SK-N-SH treated with all-trans-retinoic acid at 6 μM for 48 hours (cell line): ENCODE results near the gene LY6G6C.

Experiments
- ATAC-seq: fragments of 200-7000 bp; cut with Tn5 transposase; 3 replicates; pipeline ENCODE4 v1.9.1; 2020; ENCODE audit warnings: mild to moderate bottlenecking, moderate library complexity
- ARNTL ChIP-seq: fragments of 450-650 bp; formaldehyde crosslinking; IDR thresholded peaks from 2 replicates; pipeline ENCODE4 v1.5.0; 2020; ENCODE audit warnings: low read depth, mild to moderate bottlenecking, moderate library complexity, borderline replicate concordance
- CREB5 ChIP-seq: fragments of 250-450 bp; sonication (Bioruptor Pico); IDR thresholded peaks from 2 replicates; pipeline ENCODE4 v1.5.1; 2020; ENCODE audit warnings: low read depth, mild to moderate bottlenecking, moderate library complexity
- CSDC2 ChIP-seq: fragments of 250-450 bp; sonication (Bioruptor Pico); IDR thresholded peaks from 2 replicates; pipeline ENCODE4 v1.5.0; 2020; ENCODE audit warnings: mild to moderate bottlenecking, moderate library complexity
- CSRNP3 ChIP-seq: fragments of 250-450 bp; sonication (Bioruptor Pico); IDR thresholded peaks from 2 replicates; pipeline ENCODE4 v1.5.1; 2021; ENCODE audit warnings: mild to moderate bottlenecking, moderate library complexity
- ESRRG ChIP-seq: fragments of 250-450 bp; sonication (Bioruptor Pico); IDR thresholded peaks from 2 replicates; pipeline ENCODE4 v1.6.1; 2021; ENCODE audit warnings: mild to moderate bottlenecking
- GLIS3 ChIP-seq: fragments of 250-450 bp; sonication (Bioruptor Pico); IDR thresholded peaks from 2 replicates; pipeline ENCODE4 v1.5.0; 2020; ENCODE audit warnings: mild to moderate bottlenecking, moderate library complexity
- ISL1 ChIP-seq: fragments of 250-450 bp; sonication (Bioruptor Pico); IDR thresholded peaks from 2 replicates; pipeline ENCODE4 v2.1.2; 2022; ENCODE audit warnings: mild to moderate bottlenecking, moderate library complexity
- OSR1 ChIP-seq: fragments of 250-450 bp; sonication (Bioruptor Pico); IDR thresholded peaks from 2 replicates; pipeline ENCODE4 v1.8.0; 2022; ENCODE audit warnings: moderate library complexity, mild to moderate bottlenecking, inconsistent platforms
- PATZ1 ChIP-seq: fragments of 250-450 bp; sonication (Bioruptor Pico); IDR thresholded peaks from 2 replicates; pipeline ENCODE4 v1.8.0; 2020; ENCODE audit warnings: mild to moderate bottlenecking, moderate library complexity, borderline replicate concordance
- POU6F1 ChIP-seq: fragments of 250-450 bp; sonication (Bioruptor Pico); IDR thresholded peaks from 2 replicates; pipeline ENCODE4 v1.8.0; 2021; ENCODE audit warnings: low read depth, mild to moderate bottlenecking, moderate library complexity, borderline replicate concordance
- PPARA ChIP-seq: fragments of 250-450 bp; sonication (Bioruptor Pico); IDR thresholded peaks from 2 replicates; pipeline ENCODE4 v1.5.0; 2020; ENCODE audit warnings: mild to moderate bottlenecking, borderline replicate concordance
- RARB ChIP-seq: fragments of 250-450 bp; sonication (Bioruptor Pico); IDR thresholded peaks from 2 replicates; pipeline ENCODE4 v1.8.0; 2021; ENCODE audit warnings: mild to moderate bottlenecking, moderate library complexity
- SNAI2 ChIP-seq: fragments of 250-450 bp; sonication (Bioruptor Pico); IDR thresholded peaks from 2 replicates; pipeline ENCODE4 v1.5.0; 2020; ENCODE audit warnings: mild to moderate bottlenecking, moderate library complexity
- TCF4 ChIP-seq: fragments of 250-450 bp; sonication (Bioruptor Pico); IDR thresholded peaks from 2 replicates; pipeline ENCODE4 v1.8.0; 2021; ENCODE audit warnings: mild to moderate bottlenecking, moderate library complexity, borderline replicate concordance
- TSHZ2 ChIP-seq: fragments of 250-450 bp; sonication (Bioruptor Pico); IDR thresholded peaks from 2 replicates; pipeline ENCODE4 v1.5.0; 2020; ENCODE audit warnings: mild to moderate bottlenecking, moderate library complexity
- ZC3H10 ChIP-seq: fragments of 250-450 bp; sonication (Bioruptor Pico); IDR thresholded peaks from 2 replicates; pipeline ENCODE4 v1.5.1; 2021; ENCODE audit warnings: mild to moderate bottlenecking, moderate library complexity
- ZFP3 ChIP-seq: fragments of 250-450 bp; sonication (Bioruptor Pico); IDR thresholded peaks from 2 replicates; pipeline ENCODE4 v1.5.0; 2020; ENCODE audit warnings: mild to moderate bottlenecking, moderate library complexity
- ZFP30 ChIP-seq: fragments of 450-650 bp; formaldehyde crosslinking; IDR thresholded peaks from 2 replicates; pipeline ENCODE4 v1.5.0; 2022; ENCODE audit warnings: mild to moderate bottlenecking, moderate library complexity
- ZNF565 ChIP-seq: fragments of 450-650 bp; formaldehyde crosslinking; conservative IDR thresholded peaks from 2 replicates; pipeline ENCODE4 v1.5.0; 2020; ENCODE audit warnings: low read depth, mild to moderate bottlenecking, moderate library complexity
- ZNF70 ChIP-seq: fragments of 450-650 bp; formaldehyde crosslinking; IDR thresholded peaks from 2 replicates; pipeline ENCODE4 v1.5.0; 2020; ENCODE audit warnings: mild to moderate bottlenecking, moderate library complexity
- ZNF8 ChIP-seq: fragments of 450-650 bp; formaldehyde crosslinking; IDR thresholded peaks from 2 replicates; pipeline ENCODE4 v1.5.0; 2020; ENCODE audit warnings: mild to moderate bottlenecking, moderate library complexity

The LY6G6C gene

GRCh38 chr6:31692353-31692752, 29.2 kb downstream of the LY6G6C start:
- no peak for ATAC-seq
- no peak for TF ChIP-seq ZNF565 (CRISPR knock-in tag)
- TF ChIP-seq PPARA (CRISPR knock-in tag), result no peak
- TF ChIP-seq SNAI2 (CRISPR knock-in tag), result no peak
- no peak for TF ChIP-seq ARNTL (CRISPR knock-in tag)
- TF ChIP-seq CSDC2, result no peak
- no peak for TF ChIP-seq ZFP30 (CRISPR knock-in tag)
- no peak for TF ChIP-seq RARB (CRISPR knock-in tag)
- TF ChIP-seq PATZ1 (CRISPR knock-in tag), result no peak
- no peak for TF ChIP-seq ESRRG
- no peak for TF ChIP-seq ISL1
- no peak for TF ChIP-seq ZC3H10 (CRISPR knock-in tag)
- no peak for TF ChIP-seq ZNF70 (CRISPR knock-in tag)
- TF ChIP-seq CREB5, result no peak
- no peak for TF ChIP-seq TSHZ2 (CRISPR knock-in tag)
- TF ChIP-seq ZFP3 (CRISPR knock-in tag), result no peak
- no peak for TF ChIP-seq POU6F1 (CRISPR knock-in tag)
- no peak for TF ChIP-seq GLIS3
- TF ChIP-seq TCF4 (CRISPR knock-in tag), result no peak
- TF ChIP-seq, all 23 proteins: peak for 0

GRCh38 chr6:31691564-31692108, 29.9 kb downstream of the LY6G6C start:
- TF ChIP-seq PPARA (CRISPR knock-in tag), result no peak
- TF ChIP-seq RARB (CRISPR knock-in tag), result no peak
- no peak for TF ChIP-seq ESRRG
- no peak for TF ChIP-seq PATZ1 (CRISPR knock-in tag)
- no peak for TF ChIP-seq OSR1
- no peak for TF ChIP-seq SNAI2 (CRISPR knock-in tag)
- no peak for TF ChIP-seq CSRNP3 (CRISPR knock-in tag)
- TF ChIP-seq ISL1, result no peak
- TF ChIP-seq ZNF8, result no peak
- TF ChIP-seq TSHZ2 (CRISPR knock-in tag), result no peak
- TF ChIP-seq, all 23 proteins: peak for 0
- ATAC-seq, result no peak
